HEK293 (cell line): ENCODE measurements around the gene LLGL2.

Experiments
- CTCF ChIA-PET: fragments of 350-600 bp; formaldehyde crosslinking; extraction: SDS; loops from one replicate; lab custom pipeline; 2021; ENCODE audit warnings: antibody characterized with exemption; lab: Yijun Ruan, JAX
- POLR2A ChIA-PET: fragments of 300-600 bp; formaldehyde crosslinking; extraction: SDS; loops from one replicate; lab custom pipeline; 2020; ENCODE audit warnings: antibody characterized with exemption, inconsistent platforms; lab: Yijun Ruan, JAX
- H3K27ac ChIP-seq: fragments of 200-500 bp; sonication (Bioruptor generic); 2 replicates; pipeline ENCODE4 v1.5.1; 2014; ENCODE audit warnings: low read depth, low read length, control low read depth, inconsistent platforms; ENCODE audit errors: extremely low read depth
- H3K36me3 ChIP-seq, 2 experiments: fragments of 200-500 bp in 1 of 2; sonication (Bioruptor generic) in 1 of 2; 1 replicate in 1 of 2; 2 replicates in 1 of 2; pipeline ENCODE4 v1.5.1; 2014 to 2017; ENCODE audit warnings: inconsistent platforms in 2 of 2, low read length in 2 of 2; ENCODE audit not compliant: control insufficient read depth in 2 of 2, insufficient read depth in 1 of 2
- H3K4me1 ChIP-seq: fragments of 200-500 bp; sonication (Bioruptor generic); 2 replicates; pipeline ENCODE4 v1.5.1; 2014; ENCODE audit warnings: mild to moderate bottlenecking, low read length, inconsistent platforms; ENCODE audit not compliant: control insufficient read depth, insufficient read depth
- H3K4me3 ChIP-seq: 2 replicates; pipeline ENCODE4 v1.5.1; 2011; ENCODE audit warnings: low read depth, mild to moderate bottlenecking, control low read depth, low read length, moderate library complexity
- H3K9me3 ChIP-seq: fragments of 200-500 bp; sonication (Bioruptor generic); 2 replicates; pipeline ENCODE4 v1.5.1; 2014; ENCODE audit warnings: low read depth, low read length, inconsistent platforms; ENCODE audit not compliant: control insufficient read depth, insufficient read depth
- AEBP2 ChIP-seq: fragments of 450-650 bp; formaldehyde crosslinking; IDR thresholded peaks from 2 replicates; pipeline ENCODE4 v1.5.1; 2016; ENCODE audit warnings: missing biosample characterization, missing genetic modification characterization, borderline replicate concordance
- EGR2 ChIP-seq: fragments of 450-650 bp; formaldehyde crosslinking; IDR thresholded peaks from 2 replicates; pipeline ENCODE4 v1.5.1; 2016; ENCODE audit warnings: low read depth, missing biosample characterization, missing genetic modification characterization
- GLIS1 ChIP-seq: fragments of 450-650 bp; formaldehyde crosslinking; IDR thresholded peaks from 2 replicates; pipeline ENCODE4 v1.5.1; 2016; ENCODE audit warnings: missing biosample characterization, missing genetic modification characterization
- KLF1 ChIP-seq: fragments of 450-650 bp; formaldehyde crosslinking; IDR thresholded peaks from 2 replicates; pipeline ENCODE4 v1.5.1; 2016; ENCODE audit warnings: missing biosample characterization, missing genetic modification characterization
- MYNN ChIP-seq: fragments of 450-650 bp; formaldehyde crosslinking; IDR thresholded peaks from 2 replicates; pipeline ENCODE4 v1.5.1; 2016; ENCODE audit warnings: missing biosample characterization, missing genetic modification characterization, borderline replicate concordance
- SP3 ChIP-seq: fragments of 450-650 bp; formaldehyde crosslinking; IDR thresholded peaks from 2 replicates; pipeline ENCODE4 v1.5.1; 2016; ENCODE audit warnings: missing biosample characterization, missing genetic modification characterization
- SP7 ChIP-seq: fragments of 450-650 bp; formaldehyde crosslinking; IDR thresholded peaks from 2 replicates; pipeline ENCODE4 v1.5.1; 2016; ENCODE audit warnings: missing biosample characterization, missing genetic modification characterization
- ZFHX2 ChIP-seq: fragments of 450-650 bp; formaldehyde crosslinking; conservative IDR thresholded peaks from 2 replicates; pipeline ENCODE4 v1.5.1; 2016; ENCODE audit warnings: missing biosample characterization, missing genetic modification characterization
- ZNF26 ChIP-seq: fragments of 450-650 bp; formaldehyde crosslinking; IDR thresholded peaks from 2 replicates; pipeline ENCODE4 v1.5.1; 2016; ENCODE audit warnings: missing biosample characterization, missing genetic modification characterization
- ZNF292 ChIP-seq: fragments of 450-650 bp; formaldehyde crosslinking; IDR thresholded peaks from 2 replicates; pipeline ENCODE4 v1.5.1; 2016; ENCODE audit warnings: low read depth, missing biosample characterization, missing genetic modification characterization, borderline replicate concordance
- ZNF37A ChIP-seq: fragments of 450-650 bp; IDR thresholded peaks from 2 replicates; pipeline ENCODE4 v1.5.1; 2018; ENCODE audit warnings: missing biosample characterization, missing genetic modification characterization
- ZNF510 ChIP-seq: fragments of 450-650 bp; formaldehyde crosslinking; IDR thresholded peaks from 2 replicates; pipeline ENCODE4 v1.5.1; 2018; ENCODE audit warnings: mild to moderate bottlenecking, missing genetic modification characterization, missing biosample characterization; ENCODE audit not compliant: insufficient replicate concordance
- ZNF600 ChIP-seq: fragments of 450-650 bp; formaldehyde crosslinking; IDR thresholded peaks from 2 replicates; pipeline ENCODE4 v1.5.1; 2016; ENCODE audit warnings: missing biosample characterization, missing genetic modification characterization
- ZNF629 ChIP-seq: fragments of 450-650 bp; formaldehyde crosslinking; IDR thresholded peaks from 2 replicates; pipeline ENCODE4 v1.5.1; 2017; ENCODE audit warnings: missing biosample characterization, missing genetic modification characterization
- ZNF785 ChIP-seq: fragments of 450-650 bp; formaldehyde crosslinking; IDR thresholded peaks from 2 replicates; pipeline ENCODE4 v1.5.1; 2016; ENCODE audit warnings: missing biosample characterization, missing genetic modification characterization

LLGL2 gene

GRCh38 chr17:75604034-75604695, 78.7 kb downstream of the LLGL2 start (continued):
- TF ChIP-seq SP3 (tag by site-specific recombination) (peak; percentile 19; the same call in 1 of the 2 replicates), KLF1 (peak; percentile 87)

GRCh38 chr17:75605790-75606189, 80.3 kb downstream of the LLGL2 start:
- no peaks in the 10 kb centered on the region for H3K36me3 ChIP-seq
- H3K4me3 ChIP-seq: no peak overlapping the region
- H3K27ac ChIP-seq: no peak overlapping the region
- no peaks in the 10 kb centered on the region for H3K9me3 ChIP-seq
- H3K4me1 ChIP-seq: no peaks in the 10 kb centered on the region
- ChIA-PET POLR2A (no interaction called here), CTCF (interaction anchor here (0.6 to 1.5 kb wide), 3 partner anchors 27 to 282 kb away, joined by 3 to 4 read pairs (median 4); no protein-coding TSS in a partner anchor)
- TF ChIP-seq EGR2 (peak; percentile 58; the same call in 1 of the 2 replicates), ZNF292 (tag by site-specific recombination) (no peak), ZNF600 (tag by site-specific recombination) (peak; percentile 73), ZFHX2 (tag by site-specific recombination) (peak; percentile 46)
- TF ChIP-seq, all 188 proteins: peak for 3

GRCh38 chr17:75607086-75607485, 81.6 kb downstream of the LLGL2 start:
- Histone ChIP-seq H3K4me3 (no peak overlapping the region), H3K36me3 (no peaks in the 10 kb centered on the region), H3K4me1 (no peaks in the 10 kb centered on the region), H3K27ac (no peak overlapping the region), H3K9me3 (no peaks in the 10 kb centered on the region)
- TF ChIP-seq ZNF26 (tag by site-specific recombination): no peak
- no peak for TF ChIP-seq ZNF37A
- TF ChIP-seq ZNF629: no peak
- no peak for TF ChIP-seq ZNF785 (tag by site-specific recombination)
- no peak for TF ChIP-seq MYNN
- no peak for TF ChIP-seq SP7 (tag by site-specific recombination)
- TF ChIP-seq ZNF510: no peak
- no peak for TF ChIP-seq AEBP2 (tag by site-specific recombination)
- ChIA-PET CTCF (interaction anchor here (1.0 to 1.5 kb wide), 2 partner anchors 26 to 141 kb away, joined by 4 to 5 read pairs; no protein-coding TSS in a partner anchor), POLR2A (no interaction called here)

GRCh38 chr17:75610103-75610984, 84.8 kb downstream of the LLGL2 start:
- Histone ChIP-seq H3K4me1 (no peaks in the 10 kb centered on the region), H3K9me3 (no peaks in the 10 kb centered on the region), H3K27ac (no peak overlapping the region), H3K4me3 (no peak overlapping the region), H3K36me3 (no peaks in the 10 kb centered on the region)
- POLR2A ChIA-PET: no interaction called here
- CTCF ChIA-PET: interaction anchor here (0.5 to 10.3 kb wide), 7 partner anchors 10 to 184 kb away, joined by 3 to 102 read pairs (median 7); partner anchors contain the start of gene SMIM5
- TF ChIP-seq KLF1: no peak
- peak; percentile 23; the same call in 1 of the 2 replicates for TF ChIP-seq GLIS1 (tag by site-specific recombination)
